ENCODE results near the gene FGFR2. TPM values are rescaled to one million over a fixed set of nuclear protein-coding genes. Genes with fewer than 3 reads are reported as not detected.

Gene FGFR2
- total and polyA plus RNA-seq, 2 experiments from 2014 or later: 41.3 to 90.4 TPM

DNA sequence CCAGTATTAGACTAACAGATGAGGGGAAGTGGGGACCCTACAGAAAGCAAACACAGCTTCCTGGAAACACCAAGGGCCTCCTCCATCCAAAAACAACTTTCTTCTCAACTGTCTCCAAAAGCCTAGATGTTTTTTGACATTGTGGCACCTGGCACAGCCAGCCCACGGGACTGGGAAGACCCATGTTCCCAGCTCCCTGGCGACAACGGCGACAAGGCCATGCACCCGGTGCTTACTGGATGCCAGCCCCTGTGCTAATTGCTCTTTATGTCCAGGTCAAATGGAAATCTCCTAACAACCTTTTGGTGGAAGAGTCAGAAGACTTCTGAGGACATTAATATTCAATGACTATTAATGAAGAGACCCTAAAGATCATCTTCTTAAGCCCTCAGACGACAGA, 7.1 kb downstream of the FGFR2 start:
- H2AFZ ChIP-seq: no peak overlapping the region
- no peaks in the 10 kb centered on the region for H3K9me2 ChIP-seq (replicated peaks; ENCODE audit: insufficient read depth)
- H3K27me3 ChIP-seq: no peaks in the 10 kb centered on the region
- peaks cover 65% of the 10 kb centered on the region for H4K20me1 ChIP-seq (ENCODE audit: insufficient read depth, poor library complexity, severe bottlenecking)
- DNase-seq (ENCODE audit: low spot score): no peak
- peak overlapping the region; percentile 92 for H3K4me2 ChIP-seq
- H3K27ac ChIP-seq: no peak overlapping the region
- peaks cover 41% of the 10 kb centered on the region for H3K4me1 ChIP-seq (ENCODE audit: insufficient read depth)
- peaks cover 100% of the 10 kb centered on the region for H3K79me2 ChIP-seq
- H3K36me3 ChIP-seq (replicated peaks; ENCODE audit: insufficient read depth, low read depth): no peaks in the 10 kb centered on the region
- H3K9me3 ChIP-seq (ENCODE audit: low read depth): no peaks in the 10 kb centered on the region
- 90% methylated on average over 6 of the region's 6 CpGs for WGBS (ENCODE audit: low lambda C conversion rate, missing lambda C conversion rate)
- TF ChIP-seq CTCF (IDR thresholded peaks at IDR 0.05; ENCODE audit: poor library complexity) (no peak), EZH2phosphoT487 (IDR thresholded peaks at IDR 0.05; ENCODE audit: low read depth, severe bottlenecking, unreplicated experiment) (no peak), EZH2 (IDR thresholded peaks at IDR 0.05; ENCODE audit: borderline replicate concordance) (no peak)
- no peak overlapping the region for H3K4me3 ChIP-seq

- Histone ChIP-seq H3K4me3 (no peak overlapping the region), H2AFZ (no peak overlapping the region), H3K9me2 (replicated peaks; ENCODE audit: insufficient read depth) (no peaks in the 10 kb centered on the region), H3K9me3 (ENCODE audit: low read depth) (no peaks in the 10 kb centered on the region), H4K20me1 (ENCODE audit: insufficient read depth, poor library complexity, severe bottlenecking) (peaks cover 69% of the 10 kb centered on the region), H3K27me3 (no peaks in the 10 kb centered on the region), H3K36me3 (replicated peaks; ENCODE audit: insufficient read depth, low read depth) (no peaks in the 10 kb centered on the region), H3K27ac (no peak overlapping the region), H3K4me1 (ENCODE audit: insufficient read depth) (peaks cover 41% of the 10 kb centered on the region), H3K4me2 (peak overlapping the region; percentile 92), H3K79me2 (peaks cover 100% of the 10 kb centered on the region)
- TF ChIP-seq CTCF (IDR thresholded peaks at IDR 0.05; ENCODE audit: poor library complexity): no peak
- TF ChIP-seq EZH2 (IDR thresholded peaks at IDR 0.05; ENCODE audit: borderline replicate concordance): no peak
- TF ChIP-seq EZH2phosphoT487 (IDR thresholded peaks at IDR 0.05; ENCODE audit: low read depth, severe bottlenecking, unreplicated experiment): no peak
- WGBS (ENCODE audit: low lambda C conversion rate, missing lambda C conversion rate): 91% methylated on average over 9 of the region's 9 CpGs
- no peak for DNase-seq (ENCODE audit: low spot score)
These were observed 7.5 kb downstream of the FGFR2 start for GRCh38 chr10:121590772-121591171.

GRCh38 chr10:121589553-121589952, 8.7 kb downstream of the FGFR2 start:
- Histone ChIP-seq H3K4me2 (peak overlapping the region; percentile 14), H3K4me1 (ENCODE audit: insufficient read depth) (peaks cover 29% of the 10 kb centered on the region), H3K4me3 (no peak overlapping the region), H2AFZ (no peak overlapping the region), H3K36me3 (replicated peaks; ENCODE audit: insufficient read depth, low read depth) (no peaks in the 10 kb centered on the region), H3K9me2 (replicated peaks; ENCODE audit: insufficient read depth) (no peaks in the 10 kb centered on the region), H3K27ac (no peak overlapping the region), H3K27me3 (no peaks in the 10 kb centered on the region), H3K79me2 (peaks cover 99% of the 10 kb centered on the region), H3K9me3 (ENCODE audit: low read depth) (no peaks in the 10 kb centered on the region), H4K20me1 (ENCODE audit: insufficient read depth, poor library complexity, severe bottlenecking) (peaks cover 69% of the 10 kb centered on the region)
- TF ChIP-seq EZH2phosphoT487 (IDR thresholded peaks at IDR 0.05; ENCODE audit: low read depth, severe bottlenecking, unreplicated experiment) (no peak), EZH2 (IDR thresholded peaks at IDR 0.05; ENCODE audit: borderline replicate concordance) (no peak), CTCF (IDR thresholded peaks at IDR 0.05; ENCODE audit: poor library complexity) (no peak)
- WGBS (ENCODE audit: low lambda C conversion rate, missing lambda C conversion rate): 50% methylated on average over 3 of the region's 3 CpGs
- DNase-seq (ENCODE audit: low spot score): no peak

GRCh38 chr10:121583857-121584256, 14.4 kb downstream of the FGFR2 start:
- Histone ChIP-seq H3K36me3 (replicated peaks; ENCODE audit: insufficient read depth, low read depth) (no peaks in the 10 kb centered on the region), H2AFZ (no peak overlapping the region), H3K27ac (no peak overlapping the region), H3K79me2 (peaks cover 95% of the 10 kb centered on the region), H3K9me2 (replicated peaks; ENCODE audit: insufficient read depth) (no peaks in the 10 kb centered on the region), H3K9me3 (ENCODE audit: low read depth) (no peaks in the 10 kb centered on the region), H3K4me3 (no peak overlapping the region), H3K4me2 (no peak overlapping the region), H3K27me3 (no peaks in the 10 kb centered on the region), H3K4me1 (ENCODE audit: insufficient read depth) (peaks cover 25% of the 10 kb centered on the region), H4K20me1 (ENCODE audit: insufficient read depth, poor library complexity, severe bottlenecking) (peaks cover 71% of the 10 kb centered on the region)
- TF ChIP-seq EZH2phosphoT487 (IDR thresholded peaks at IDR 0.05; ENCODE audit: low read depth, severe bottlenecking, unreplicated experiment): no peak
- no peak for TF ChIP-seq CTCF (IDR thresholded peaks at IDR 0.05; ENCODE audit: poor library complexity)
- no peak for TF ChIP-seq EZH2 (IDR thresholded peaks at IDR 0.05; ENCODE audit: borderline replicate concordance)
- no peak for DNase-seq (ENCODE audit: low spot score)
- 94% methylated on average over 1 of the region's 1 CpG for WGBS (ENCODE audit: low lambda C conversion rate, missing lambda C conversion rate)
